HEK293 (cell line): ENCODE measurements around the gene CRY1.
A peak's percentile ranks its signal among the peaks of the same experiment; 100 is the strongest.

Experiments
- CTCF ChIA-PET: fragments of 350-600 bp; formaldehyde crosslinking; extraction: SDS; loops from one replicate; lab custom pipeline; 2021; ENCODE audit warnings: antibody characterized with exemption; lab: Yijun Ruan, JAX
- POLR2A ChIA-PET: fragments of 300-600 bp; formaldehyde crosslinking; extraction: SDS; loops from one replicate; lab custom pipeline; 2020; ENCODE audit warnings: antibody characterized with exemption, inconsistent platforms; lab: Yijun Ruan, JAX
- H3K27ac ChIP-seq: fragments of 200-500 bp; sonication (Bioruptor generic); 2 replicates; pipeline ENCODE4 v1.5.1; 2014; ENCODE audit warnings: low read depth, low read length, control low read depth, inconsistent platforms; ENCODE audit errors: extremely low read depth
- H3K36me3 ChIP-seq, 2 experiments: fragments of 200-500 bp in 1 of 2; sonication (Bioruptor generic) in 1 of 2; 1 replicate in 1 of 2; 2 replicates in 1 of 2; pipeline ENCODE4 v1.5.1; 2014 to 2017; ENCODE audit warnings: inconsistent platforms in 2 of 2, low read length in 2 of 2; ENCODE audit not compliant: control insufficient read depth in 2 of 2, insufficient read depth in 1 of 2
- H3K4me1 ChIP-seq: fragments of 200-500 bp; sonication (Bioruptor generic); 2 replicates; pipeline ENCODE4 v1.5.1; 2014; ENCODE audit warnings: mild to moderate bottlenecking, low read length, inconsistent platforms; ENCODE audit not compliant: control insufficient read depth, insufficient read depth
- H3K4me3 ChIP-seq: 2 replicates; pipeline ENCODE4 v1.5.1; 2011; ENCODE audit warnings: low read depth, mild to moderate bottlenecking, control low read depth, low read length, moderate library complexity
- H3K9me3 ChIP-seq: fragments of 200-500 bp; sonication (Bioruptor generic); 2 replicates; pipeline ENCODE4 v1.5.1; 2014; ENCODE audit warnings: low read depth, low read length, inconsistent platforms; ENCODE audit not compliant: control insufficient read depth, insufficient read depth
- BCL11B ChIP-seq: fragments of 450-650 bp; formaldehyde crosslinking; IDR thresholded peaks from 2 replicates; pipeline ENCODE4 v1.5.1; 2016; ENCODE audit warnings: low read depth, missing biosample characterization, missing genetic modification characterization
- KLF7 ChIP-seq: fragments of 450-650 bp; formaldehyde crosslinking; IDR thresholded peaks from 2 replicates; pipeline ENCODE4 v1.5.1; 2016; ENCODE audit warnings: missing biosample characterization, missing genetic modification characterization, borderline replicate concordance
- MEIS1 ChIP-seq: sonication (generic); formaldehyde crosslinking; IDR thresholded peaks from 2 replicates; pipeline ENCODE4 v1.8.1; 2022; ENCODE audit warnings: missing genetic modification reagents, mild to moderate bottlenecking, borderline replicate concordance
- MYNN ChIP-seq: fragments of 450-650 bp; formaldehyde crosslinking; IDR thresholded peaks from 2 replicates; pipeline ENCODE4 v1.5.1; 2016; ENCODE audit warnings: missing biosample characterization, missing genetic modification characterization, borderline replicate concordance
- ZBTB17 ChIP-seq: fragments of 450-650 bp; formaldehyde crosslinking; IDR thresholded peaks from 2 replicates; pipeline ENCODE4 v1.5.1; 2016; ENCODE audit warnings: missing biosample characterization, missing genetic modification characterization
- ZBTB21 ChIP-seq: fragments of 450-650 bp; formaldehyde crosslinking; IDR thresholded peaks from 2 replicates; pipeline ENCODE4 v1.5.1; 2017; ENCODE audit warnings: missing biosample characterization, missing genetic modification characterization
- ZBTB48 ChIP-seq: fragments of 450-650 bp; formaldehyde crosslinking; IDR thresholded peaks from 2 replicates; pipeline ENCODE4 v1.5.1; 2016; ENCODE audit warnings: missing biosample characterization, missing genetic modification characterization
- ZEB2 ChIP-seq: fragments of 450-650 bp; formaldehyde crosslinking; IDR thresholded peaks from 2 replicates; pipeline ENCODE4 v1.5.1; 2016; ENCODE audit warnings: missing biosample characterization, missing genetic modification characterization
- ZFHX2 ChIP-seq: fragments of 450-650 bp; formaldehyde crosslinking; conservative IDR thresholded peaks from 2 replicates; pipeline ENCODE4 v1.5.1; 2016; ENCODE audit warnings: missing biosample characterization, missing genetic modification characterization
- ZFP3 ChIP-seq: fragments of 450-650 bp; formaldehyde crosslinking; IDR thresholded peaks from 2 replicates; pipeline ENCODE4 v1.5.1; 2016; ENCODE audit warnings: low read depth, missing biosample characterization, missing genetic modification characterization
- ZNF112 ChIP-seq: fragments of 450-650 bp; formaldehyde crosslinking; IDR thresholded peaks from 2 replicates; pipeline ENCODE4 v1.5.0; 2017; ENCODE audit warnings: missing biosample characterization, missing genetic modification characterization
- ZNF274 ChIP-seq, 2 experiments: fragments of 200-500 bp in 1 of 2; fragments of 450-650 bp in 1 of 2; sonication (Bioruptor generic) in 1 of 2; formaldehyde crosslinking in 1 of 2; IDR thresholded peaks; 2 replicates each; pipeline versions ENCODE4 v1.5.1 to v1.6.1; 2014 to 2016; ENCODE audit warnings: borderline replicate concordance in 1 of 2, inconsistent platforms in 1 of 2, low read length in 1 of 2, missing biosample characterization in 1 of 2, missing genetic modification characterization in 1 of 2
- ZNF473 ChIP-seq: fragments of 450-650 bp; formaldehyde crosslinking; IDR thresholded peaks from 2 replicates; pipeline ENCODE4 v1.5.1; 2017; ENCODE audit warnings: missing biosample characterization, missing genetic modification characterization
- ZNF561 ChIP-seq: fragments of 450-650 bp; IDR thresholded peaks from 2 replicates; pipeline ENCODE4 v1.5.1; 2018; ENCODE audit warnings: missing biosample characterization, missing genetic modification characterization, borderline replicate concordance
- ZNF623 ChIP-seq: fragments of 450-650 bp; formaldehyde crosslinking; IDR thresholded peaks from 2 replicates; pipeline ENCODE4 v1.5.1; 2016; ENCODE audit warnings: missing biosample characterization, missing genetic modification characterization
- ZNF624 ChIP-seq: fragments of 450-650 bp; formaldehyde crosslinking; IDR thresholded peaks from 2 replicates; pipeline ENCODE4 v1.5.1; 2017; ENCODE audit warnings: missing biosample characterization, missing genetic modification characterization
- ZNF626 ChIP-seq: fragments of 450-650 bp; sonication (Bioruptor Pico); formaldehyde crosslinking; IDR thresholded peaks from 2 replicates; pipeline ENCODE4 v1.5.1; 2018; ENCODE audit warnings: missing biosample characterization, missing genetic modification characterization, inconsistent platforms
- TF ChIP-seq, protein P1 (sequence below): fragments of 450-650 bp; formaldehyde crosslinking; IDR thresholded peaks from 2 replicates; pipeline ENCODE4 v1.5.1; 2016; ENCODE audit warnings: missing biosample characterization, missing genetic modification characterization
- TF ChIP-seq, protein P2 (sequence below): fragments of 450-650 bp; formaldehyde crosslinking; conservative IDR thresholded peaks from 2 replicates; pipeline ENCODE4 v1.5.1; 2016; ENCODE audit warnings: low read depth, missing biosample characterization, missing genetic modification characterization
- TF ChIP-seq, protein P3 (sequence below): fragments of 450-650 bp; formaldehyde crosslinking; IDR thresholded peaks from 2 replicates; pipeline ENCODE4 v1.5.1; 2016; ENCODE audit warnings: missing biosample characterization, missing genetic modification characterization
- TF ChIP-seq, protein P4 (sequence below): fragments of 450-650 bp; formaldehyde crosslinking; IDR thresholded peaks from 2 replicates; pipeline ENCODE4 v1.5.1; 2016; ENCODE audit warnings: missing biosample characterization, missing genetic modification characterization
- TF ChIP-seq, protein P5 (sequence below): fragments of 450-650 bp; formaldehyde crosslinking; IDR thresholded peaks from 2 replicates; pipeline ENCODE4 v1.5.1; 2016; ENCODE audit warnings: missing biosample characterization, missing genetic modification characterization

The CRY1 gene

DNA sequence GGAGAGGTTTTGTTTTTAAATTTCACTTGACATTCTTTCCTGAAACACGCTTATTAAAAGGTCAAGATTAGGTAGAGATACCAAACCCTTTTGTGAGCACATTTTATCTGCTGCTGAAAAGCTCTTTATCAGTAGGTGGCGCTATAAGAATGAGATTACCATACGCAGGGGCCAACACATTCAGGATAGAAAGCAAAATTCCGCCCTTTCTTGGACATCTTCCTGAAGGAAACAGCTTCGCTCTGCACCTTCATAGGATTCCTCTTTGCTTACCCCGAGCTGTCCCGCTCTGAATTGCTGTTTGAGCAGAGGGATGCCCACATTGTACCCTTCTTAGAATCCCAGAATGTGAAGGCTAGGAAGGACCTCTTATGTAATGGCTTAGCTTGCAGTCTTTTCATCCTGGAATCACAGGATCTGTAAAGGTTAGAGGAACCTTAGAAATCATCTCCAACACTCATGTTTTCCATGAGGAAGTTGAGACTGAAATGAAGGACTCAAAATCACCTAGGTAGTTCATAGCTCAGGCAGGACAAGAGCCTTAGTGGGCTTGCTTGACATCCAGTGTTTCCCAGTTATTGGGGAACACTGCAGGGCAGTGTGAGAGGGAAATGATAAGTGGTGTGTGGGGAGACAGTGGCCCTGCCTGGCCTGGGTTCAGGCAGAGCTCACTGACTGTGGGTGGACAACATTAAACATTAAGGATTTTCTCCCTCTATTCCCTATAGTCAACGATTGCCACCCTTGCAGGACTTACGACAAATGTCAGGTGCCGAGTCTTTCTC, 38.7 kb upstream of the CRY1 start:
- ChIA-PET CTCF (interaction anchor here (0.6 to 14.3 kb wide), 86 partner anchors 9 to 554 kb away, joined by 3 to 290 read pairs (median 4); partner anchors contain the start of gene TMEM263), POLR2A (no interaction called here)
- Histone ChIP-seq H3K4me3 (no peak overlapping the region), H3K9me3 (no peaks in the 10 kb centered on the region), H3K4me1 (no peaks in the 10 kb centered on the region), H3K36me3 (no peaks in the 10 kb centered on the region), H3K27ac (no peak overlapping the region)
- no peak for TF ChIP-seq MYNN (tag by site-specific recombination)
- no peak for TF ChIP-seq ZEB2 (tag by site-specific recombination)
- no peak for TF ChIP-seq ZNF623 (tag by site-specific recombination)
- TF ChIP-seq ZBTB17 (tag by site-specific recombination): 0 out of 2 replicates have a peak, but pooled peaks have one; percentile 27
- TF ChIP-seq, protein P1, sequence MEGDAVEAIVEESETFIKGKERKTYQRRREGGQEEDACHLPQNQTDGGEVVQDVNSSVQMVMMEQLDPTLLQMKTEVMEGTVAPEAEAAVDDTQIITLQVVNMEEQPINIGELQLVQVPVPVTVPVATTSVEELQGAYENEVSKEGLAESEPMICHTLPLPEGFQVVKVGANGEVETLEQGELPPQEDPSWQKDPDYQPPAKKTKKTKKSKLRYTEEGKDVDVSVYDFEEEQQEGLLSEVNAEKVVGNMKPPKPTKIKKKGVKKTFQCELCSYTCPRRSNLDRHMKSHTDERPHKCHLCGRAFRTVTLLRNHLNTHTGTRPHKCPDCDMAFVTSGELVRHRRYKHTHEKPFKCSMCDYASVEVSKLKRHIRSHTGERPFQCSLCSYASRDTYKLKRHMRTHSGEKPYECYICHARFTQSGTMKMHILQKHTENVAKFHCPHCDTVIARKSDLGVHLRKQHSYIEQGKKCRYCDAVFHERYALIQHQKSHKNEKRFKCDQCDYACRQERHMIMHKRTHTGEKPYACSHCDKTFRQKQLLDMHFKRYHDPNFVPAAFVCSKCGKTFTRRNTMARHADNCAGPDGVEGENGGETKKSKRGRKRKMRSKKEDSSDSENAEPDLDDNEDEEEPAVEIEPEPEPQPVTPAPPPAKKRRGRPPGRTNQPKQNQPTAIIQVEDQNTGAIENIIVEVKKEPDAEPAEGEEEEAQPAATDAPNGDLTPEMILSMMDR (tag by site-specific recombination): peak; percentile 63; the same call in 1 of the 2 replicates
- no peak for TF ChIP-seq KLF7 (tag by site-specific recombination)
- TF ChIP-seq ZFP3 (tag by site-specific recombination): no peak
- TF ChIP-seq ZNF274 (IDR thresholded peaks at IDR 0.05; ENCODE audit: low read length): no peak
- no peak for TF ChIP-seq ZNF274 (tag by site-specific recombination; IDR thresholded peaks at IDR 0.05; ENCODE audit: borderline replicate concordance)
- no peak for TF ChIP-seq ZFHX2
- TF ChIP-seq, protein P2, sequence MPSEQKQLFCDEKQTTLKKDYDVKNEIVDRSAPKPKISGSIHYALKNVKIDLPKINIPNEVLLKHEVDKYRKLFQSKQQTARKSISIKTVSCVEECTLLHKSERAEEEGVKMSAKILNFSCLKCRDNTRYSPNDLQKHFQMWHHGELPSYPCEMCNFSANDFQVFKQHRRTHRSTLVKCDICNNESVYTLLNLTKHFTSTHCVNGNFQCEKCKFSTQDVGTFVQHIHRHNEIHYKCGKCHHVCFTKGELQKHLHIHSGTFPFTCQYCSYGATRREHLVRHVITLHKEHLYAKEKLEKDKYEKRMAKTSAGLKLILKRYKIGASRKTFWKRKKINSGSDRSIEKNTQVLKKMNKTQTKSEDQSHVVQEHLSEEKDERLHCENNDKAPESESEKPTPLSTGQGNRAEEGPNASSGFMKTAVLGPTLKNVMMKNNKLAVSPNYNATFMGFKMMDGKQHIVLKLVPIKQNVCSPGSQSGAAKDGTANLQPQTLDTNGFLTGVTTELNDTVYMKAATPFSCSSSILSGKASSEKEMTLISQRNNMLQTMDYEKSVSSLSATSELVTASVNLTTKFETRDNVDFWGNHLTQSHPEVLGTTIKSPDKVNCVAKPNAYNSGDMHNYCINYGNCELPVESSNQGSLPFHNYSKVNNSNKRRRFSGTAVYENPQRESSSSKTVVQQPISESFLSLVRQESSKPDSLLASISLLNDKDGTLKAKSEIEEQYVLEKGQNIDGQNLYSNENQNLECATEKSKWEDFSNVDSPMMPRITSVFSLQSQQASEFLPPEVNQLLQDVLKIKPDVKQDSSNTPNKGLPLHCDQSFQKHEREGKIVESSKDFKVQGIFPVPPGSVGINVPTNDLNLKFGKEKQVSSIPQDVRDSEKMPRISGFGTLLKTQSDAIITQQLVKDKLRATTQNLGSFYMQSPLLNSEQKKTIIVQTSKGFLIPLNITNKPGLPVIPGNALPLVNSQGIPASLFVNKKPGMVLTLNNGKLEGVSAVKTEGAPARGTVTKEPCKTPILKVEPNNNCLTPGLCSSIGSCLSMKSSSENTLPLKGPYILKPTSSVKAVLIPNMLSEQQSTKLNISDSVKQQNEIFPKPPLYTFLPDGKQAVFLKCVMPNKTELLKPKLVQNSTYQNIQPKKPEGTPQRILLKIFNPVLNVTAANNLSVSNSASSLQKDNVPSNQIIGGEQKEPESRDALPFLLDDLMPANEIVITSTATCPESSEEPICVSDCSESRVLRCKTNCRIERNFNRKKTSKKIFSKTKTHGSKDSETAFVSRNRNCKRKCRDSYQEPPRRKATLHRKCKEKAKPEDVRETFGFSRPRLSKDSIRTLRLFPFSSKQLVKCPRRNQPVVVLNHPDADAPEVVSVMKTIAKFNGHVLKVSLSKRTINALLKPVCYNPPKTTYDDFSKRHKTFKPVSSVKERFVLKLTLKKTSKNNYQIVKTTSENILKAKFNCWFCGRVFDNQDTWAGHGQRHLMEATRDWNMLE (tag by site-specific recombination): no peak
- TF ChIP-seq ZNF473: no peak
- no peak for TF ChIP-seq BCL11B
- TF ChIP-seq, protein P3, sequence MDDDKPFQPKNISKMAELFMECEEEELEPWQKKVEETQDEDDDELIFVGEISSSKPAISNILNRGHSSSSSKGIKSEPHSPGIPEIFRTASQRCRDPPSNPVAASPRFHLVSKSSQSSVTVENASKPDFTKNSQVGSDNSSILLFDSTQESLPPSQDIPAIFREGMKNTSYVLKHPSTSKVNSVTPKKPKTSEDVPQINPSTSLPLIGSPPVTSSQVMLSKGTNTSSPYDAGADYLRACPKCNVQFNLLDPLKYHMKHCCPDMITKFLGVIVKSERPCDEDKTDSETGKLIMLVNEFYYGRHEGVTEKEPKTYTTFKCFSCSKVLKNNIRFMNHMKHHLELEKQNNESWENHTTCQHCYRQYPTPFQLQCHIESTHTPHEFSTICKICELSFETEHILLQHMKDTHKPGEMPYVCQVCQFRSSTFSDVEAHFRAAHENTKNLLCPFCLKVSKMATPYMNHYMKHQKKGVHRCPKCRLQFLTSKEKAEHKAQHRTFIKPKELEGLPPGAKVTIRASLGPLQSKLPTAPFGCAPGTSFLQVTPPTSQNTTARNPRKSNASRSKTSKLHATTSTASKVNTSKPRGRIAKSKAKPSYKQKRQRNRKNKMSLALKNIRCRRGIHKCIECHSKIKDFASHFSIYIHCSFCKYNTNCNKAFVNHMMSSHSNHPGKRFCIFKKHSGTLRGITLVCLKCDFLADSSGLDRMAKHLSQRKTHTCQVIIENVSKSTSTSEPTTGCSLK (tag by site-specific recombination): no peak
- no peak for TF ChIP-seq ZNF626 (tag by site-specific recombination)
- TF ChIP-seq ZBTB48 (tag by site-specific recombination): no peak
- TF ChIP-seq ZNF561 (tag by site-specific recombination): 0 out of 2 replicates have a peak, but pooled peaks have one; percentile 21
- TF ChIP-seq, protein P4, sequence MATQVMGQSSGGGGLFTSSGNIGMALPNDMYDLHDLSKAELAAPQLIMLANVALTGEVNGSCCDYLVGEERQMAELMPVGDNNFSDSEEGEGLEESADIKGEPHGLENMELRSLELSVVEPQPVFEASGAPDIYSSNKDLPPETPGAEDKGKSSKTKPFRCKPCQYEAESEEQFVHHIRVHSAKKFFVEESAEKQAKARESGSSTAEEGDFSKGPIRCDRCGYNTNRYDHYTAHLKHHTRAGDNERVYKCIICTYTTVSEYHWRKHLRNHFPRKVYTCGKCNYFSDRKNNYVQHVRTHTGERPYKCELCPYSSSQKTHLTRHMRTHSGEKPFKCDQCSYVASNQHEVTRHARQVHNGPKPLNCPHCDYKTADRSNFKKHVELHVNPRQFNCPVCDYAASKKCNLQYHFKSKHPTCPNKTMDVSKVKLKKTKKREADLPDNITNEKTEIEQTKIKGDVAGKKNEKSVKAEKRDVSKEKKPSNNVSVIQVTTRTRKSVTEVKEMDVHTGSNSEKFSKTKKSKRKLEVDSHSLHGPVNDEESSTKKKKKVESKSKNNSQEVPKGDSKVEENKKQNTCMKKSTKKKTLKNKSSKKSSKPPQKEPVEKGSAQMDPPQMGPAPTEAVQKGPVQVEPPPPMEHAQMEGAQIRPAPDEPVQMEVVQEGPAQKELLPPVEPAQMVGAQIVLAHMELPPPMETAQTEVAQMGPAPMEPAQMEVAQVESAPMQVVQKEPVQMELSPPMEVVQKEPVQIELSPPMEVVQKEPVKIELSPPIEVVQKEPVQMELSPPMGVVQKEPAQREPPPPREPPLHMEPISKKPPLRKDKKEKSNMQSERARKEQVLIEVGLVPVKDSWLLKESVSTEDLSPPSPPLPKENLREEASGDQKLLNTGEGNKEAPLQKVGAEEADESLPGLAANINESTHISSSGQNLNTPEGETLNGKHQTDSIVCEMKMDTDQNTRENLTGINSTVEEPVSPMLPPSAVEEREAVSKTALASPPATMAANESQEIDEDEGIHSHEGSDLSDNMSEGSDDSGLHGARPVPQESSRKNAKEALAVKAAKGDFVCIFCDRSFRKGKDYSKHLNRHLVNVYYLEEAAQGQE (tag by site-specific recombination): no peak
- TF ChIP-seq ZNF112 (tag by site-specific recombination): no peak
- TF ChIP-seq ZBTB21 (tag by site-specific recombination): no peak
- TF ChIP-seq ZNF624 (tag by site-specific recombination): no peak
- TF ChIP-seq MEIS1: no peak
- TF ChIP-seq, protein P5, sequence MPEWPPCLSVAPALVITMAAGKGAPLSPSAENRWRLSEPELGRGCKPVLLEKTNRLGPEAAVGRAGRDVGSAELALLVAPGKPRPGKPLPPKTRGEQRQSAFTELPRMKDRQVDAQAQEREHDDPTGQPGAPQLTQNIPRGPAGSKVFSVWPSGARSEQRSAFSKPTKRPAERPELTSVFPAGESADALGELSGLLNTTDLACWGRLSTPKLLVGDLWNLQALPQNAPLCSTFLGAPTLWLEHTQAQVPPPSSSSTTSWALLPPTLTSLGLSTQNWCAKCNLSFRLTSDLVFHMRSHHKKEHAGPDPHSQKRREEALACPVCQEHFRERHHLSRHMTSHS: no peak
